HL-60 (cell line): ENCODE measurements around the gene MYB.

Source experiments
- DNase-seq, 2 experiments: peaks; one replicate each; pipeline ENCODE4 v3.0.0-alpha.2; 2010 to 2020; ENCODE audit warnings: low read depth in 1 of 2, low spot score in 1 of 2
- H3K27ac ChIP-seq: fragments of 250-450 bp; sonication (Bioruptor Pico); replicated peaks from 2 replicates; pipeline ENCODE4 v1.5.1; 2020; ENCODE audit warnings: mild to moderate bottlenecking, moderate library complexity
- H3K27me3 ChIP-seq: fragments of 250-450 bp; sonication (Bioruptor Pico); 2 replicates; pipeline ENCODE4 v1.5.1; 2021; ENCODE audit warnings: mild to moderate bottlenecking, moderate library complexity; ENCODE audit not compliant: insufficient read depth, poor library complexity, severe bottlenecking
- H3K4me3 ChIP-seq: replicated peaks from 2 replicates; pipeline ENCODE4 v1.5.1; 2011; ENCODE audit warnings: mild to moderate bottlenecking, control low read depth, low read length; ENCODE audit not compliant: insufficient read depth
- CTCF ChIP-seq: IDR thresholded peaks from one replicate; pipeline ENCODE4 v1.5.1; 2011; ENCODE audit warnings: low read length, control low read depth, inconsistent platforms; ENCODE audit not compliant: insufficient read depth
- GABPA ChIP-seq: IDR thresholded peaks from 2 replicates; pipeline ENCODE4 v1.6.1; 2012; ENCODE audit warnings: low read depth
- POLR2AphosphoS5 ChIP-seq: IDR thresholded peaks from 2 replicates; pipeline ENCODE4 v1.6.1; 2012; ENCODE audit warnings: low read depth
- SPI1 ChIP-seq: IDR thresholded peaks from 2 replicates; pipeline ENCODE4 v1.6.1; 2012; ENCODE audit warnings: low read depth, mild to moderate bottlenecking, borderline replicate concordance
- TF ChIP-seq, protein P1 (sequence below): IDR thresholded peaks from 2 replicates; pipeline ENCODE4 v1.6.1; 2012; ENCODE audit warnings: low read depth; ENCODE audit not compliant: insufficient replicate concordance

The MYB gene

GRCh38 chr6:135146162-135146934 is 34.8 kb upstream of the MYB start:
- no peak for TF ChIP-seq SPI1
- TF ChIP-seq, protein P1, sequence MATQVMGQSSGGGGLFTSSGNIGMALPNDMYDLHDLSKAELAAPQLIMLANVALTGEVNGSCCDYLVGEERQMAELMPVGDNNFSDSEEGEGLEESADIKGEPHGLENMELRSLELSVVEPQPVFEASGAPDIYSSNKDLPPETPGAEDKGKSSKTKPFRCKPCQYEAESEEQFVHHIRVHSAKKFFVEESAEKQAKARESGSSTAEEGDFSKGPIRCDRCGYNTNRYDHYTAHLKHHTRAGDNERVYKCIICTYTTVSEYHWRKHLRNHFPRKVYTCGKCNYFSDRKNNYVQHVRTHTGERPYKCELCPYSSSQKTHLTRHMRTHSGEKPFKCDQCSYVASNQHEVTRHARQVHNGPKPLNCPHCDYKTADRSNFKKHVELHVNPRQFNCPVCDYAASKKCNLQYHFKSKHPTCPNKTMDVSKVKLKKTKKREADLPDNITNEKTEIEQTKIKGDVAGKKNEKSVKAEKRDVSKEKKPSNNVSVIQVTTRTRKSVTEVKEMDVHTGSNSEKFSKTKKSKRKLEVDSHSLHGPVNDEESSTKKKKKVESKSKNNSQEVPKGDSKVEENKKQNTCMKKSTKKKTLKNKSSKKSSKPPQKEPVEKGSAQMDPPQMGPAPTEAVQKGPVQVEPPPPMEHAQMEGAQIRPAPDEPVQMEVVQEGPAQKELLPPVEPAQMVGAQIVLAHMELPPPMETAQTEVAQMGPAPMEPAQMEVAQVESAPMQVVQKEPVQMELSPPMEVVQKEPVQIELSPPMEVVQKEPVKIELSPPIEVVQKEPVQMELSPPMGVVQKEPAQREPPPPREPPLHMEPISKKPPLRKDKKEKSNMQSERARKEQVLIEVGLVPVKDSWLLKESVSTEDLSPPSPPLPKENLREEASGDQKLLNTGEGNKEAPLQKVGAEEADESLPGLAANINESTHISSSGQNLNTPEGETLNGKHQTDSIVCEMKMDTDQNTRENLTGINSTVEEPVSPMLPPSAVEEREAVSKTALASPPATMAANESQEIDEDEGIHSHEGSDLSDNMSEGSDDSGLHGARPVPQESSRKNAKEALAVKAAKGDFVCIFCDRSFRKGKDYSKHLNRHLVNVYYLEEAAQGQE = no peak
- no peak for TF ChIP-seq GABPA
- TF ChIP-seq POLR2AphosphoS5 = no peak
- no peak for TF ChIP-seq CTCF
- Histone ChIP-seq H3K27ac (peak overlapping the region; percentile 53), H3K4me3 (no peak overlapping the region), H3K27me3 (no peaks in the 10 kb centered on the region)
- no peak for DNase-seq

GRCh38 chr6:135147637-135148592 is 33.2 kb upstream of the MYB start:
- Histone ChIP-seq H3K27ac (peak overlapping the region; percentile 87), H3K27me3 (no peaks in the 10 kb centered on the region), H3K4me3 (no peak overlapping the region)
- peak in 1 of 2 experiments; percentile 17 for DNase-seq
- TF ChIP-seq SPI1 = no peak
- TF ChIP-seq CTCF = no peak
- TF ChIP-seq POLR2AphosphoS5 = no peak
- no peak for TF ChIP-seq GABPA
- TF ChIP-seq, protein P1 = no peak

- DNase-seq = peak in 1 of 2 experiments; percentile 20
- Histone ChIP-seq H3K27me3 (no peaks in the 10 kb centered on the region), H3K27ac (peak overlapping the region; percentile 87), H3K4me3 (no peak overlapping the region)
- TF ChIP-seq POLR2AphosphoS5 (no peak), SPI1 (peak; percentile 43; the same call in 1 of the 2 replicates), CTCF (no peak), GABPA (no peak)
- TF ChIP-seq, protein P1 = no peak
Measured at GRCh38 chr6:135148889-135149288, 32.2 kb upstream of the MYB start.
